HG02943 (cell line): ENCODE data around the gene SP2.

Source experiments
- ATAC-seq: cut with Tn5 transposase; IDR thresholded peaks from one replicate; pipeline ENCODE4 v1.9.1; 2021; ENCODE audit warnings: mild to moderate bottlenecking, low read depth, moderate library complexity; ENCODE audit not compliant: unreplicated experiment

SP2 gene

DNA sequence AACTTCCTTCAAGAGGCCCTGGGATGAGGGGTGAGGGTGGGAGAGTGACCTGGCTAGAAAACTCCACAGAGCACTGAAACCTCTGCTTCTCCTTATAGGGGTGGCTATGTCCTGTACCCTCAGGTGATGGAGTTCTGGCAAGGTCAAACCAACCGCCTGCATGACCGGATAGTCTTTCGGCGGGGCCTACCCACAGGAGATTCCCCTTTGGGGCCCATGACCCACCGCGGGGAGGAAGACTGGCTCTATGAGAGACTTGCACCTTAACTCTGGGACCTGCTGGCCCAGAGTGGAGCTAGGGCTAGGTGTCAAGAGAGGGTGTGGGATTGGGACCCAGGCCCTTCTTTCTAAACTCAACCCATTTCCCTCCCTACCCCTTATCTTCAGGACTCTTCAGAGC is 50.5 kb downstream of the SP2 start:
- ATAC-seq, result no peak

DNA sequence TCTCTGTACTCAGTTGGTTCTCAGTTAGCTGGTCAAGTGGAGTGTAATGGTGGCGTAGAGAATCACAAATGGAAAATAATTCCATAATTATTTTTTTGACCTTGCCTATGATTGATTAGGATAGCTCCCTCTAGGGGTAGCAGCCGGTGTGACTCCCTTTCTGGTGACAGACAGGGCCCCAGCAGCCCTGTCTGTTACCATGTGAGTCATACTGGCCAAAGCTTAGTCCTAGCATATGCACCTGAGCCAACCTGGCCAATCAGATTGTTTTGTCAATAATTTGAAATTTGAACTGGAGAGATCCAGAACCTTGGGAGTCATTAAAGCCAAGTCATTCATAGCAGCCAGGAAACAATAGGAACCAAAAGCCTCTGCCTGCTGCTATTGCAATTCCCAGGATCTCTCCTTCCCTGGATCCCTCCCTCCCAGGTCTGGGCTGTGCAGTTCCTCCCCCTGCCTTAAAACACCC is 50.9 kb downstream of the SP2 start:
- ATAC-seq, result no peak

DNA sequence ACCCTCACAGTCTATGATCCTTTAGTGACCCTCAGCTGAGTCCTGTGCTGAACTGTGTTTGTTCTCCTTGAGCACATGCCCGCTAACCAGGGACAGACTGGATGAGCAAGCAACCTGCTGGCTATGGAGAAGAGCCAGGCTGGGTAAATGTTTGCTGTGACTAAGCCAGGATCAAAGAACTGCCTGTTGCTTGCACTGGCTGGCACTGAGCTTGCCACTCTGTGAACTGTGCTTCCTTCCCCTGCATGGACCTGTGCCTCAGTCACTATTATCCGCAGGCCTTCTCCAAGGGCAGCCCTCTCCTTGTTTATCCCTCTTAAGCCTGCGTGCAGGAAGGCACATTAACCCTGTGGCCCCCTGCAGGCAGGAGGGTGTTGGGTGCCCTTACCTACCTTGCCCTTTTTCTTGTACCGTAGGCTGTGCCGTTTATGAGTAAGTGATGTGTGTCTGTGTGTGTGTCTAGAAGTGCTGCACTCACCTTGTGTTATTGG is 52.7 kb downstream of the SP2 start:
- ATAC-seq, result no peak

DNA sequence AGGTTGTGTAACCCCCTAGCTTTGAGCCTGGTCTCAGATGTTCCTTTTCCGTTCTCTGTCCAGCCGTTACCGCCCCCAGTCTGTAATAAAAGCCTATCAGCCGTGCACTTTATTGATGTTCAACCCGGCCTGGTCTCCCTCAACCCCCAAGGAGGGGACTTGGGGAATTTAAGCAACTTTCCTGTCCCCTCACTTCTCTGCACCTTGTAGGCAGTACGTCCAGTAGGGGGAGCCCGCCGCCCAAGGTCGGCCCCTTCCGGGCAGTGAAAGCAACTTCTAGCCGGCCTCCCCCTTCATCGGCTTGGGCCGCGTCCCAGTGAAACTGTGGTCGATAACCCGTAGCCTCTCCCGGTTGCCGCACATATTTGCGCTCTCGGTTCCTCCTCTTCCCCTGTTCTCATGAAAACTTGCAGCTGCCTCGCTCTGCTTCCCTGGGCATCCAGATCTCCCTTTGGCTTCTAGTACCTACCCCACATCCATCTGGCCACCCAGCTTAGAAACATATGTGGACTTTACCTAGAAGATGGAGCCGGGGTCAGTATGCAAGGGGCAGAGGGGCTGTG is 53.2 kb downstream of the SP2 start:
- no peak for ATAC-seq

DNA sequence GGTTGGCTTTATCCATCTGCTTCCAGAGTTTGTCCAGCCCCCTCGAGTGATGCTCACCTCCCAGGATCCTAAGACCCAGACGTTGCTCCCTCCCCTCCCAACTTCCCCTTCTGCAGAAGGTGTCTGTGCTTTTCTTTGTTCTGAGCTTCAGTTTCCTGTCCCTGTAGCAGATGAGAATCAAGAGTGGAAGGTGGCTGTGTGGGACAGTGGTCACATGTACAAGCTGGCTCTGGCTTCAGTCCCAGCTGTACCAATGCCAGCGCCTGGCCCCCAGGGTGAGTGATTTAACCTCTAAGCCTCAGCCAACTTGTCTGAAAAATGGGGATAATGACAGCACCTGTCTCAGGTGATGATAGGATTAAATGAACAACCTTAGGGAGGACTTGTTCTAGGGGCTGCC is 53.9 kb downstream of the SP2 start:
- no peak for ATAC-seq

DNA sequence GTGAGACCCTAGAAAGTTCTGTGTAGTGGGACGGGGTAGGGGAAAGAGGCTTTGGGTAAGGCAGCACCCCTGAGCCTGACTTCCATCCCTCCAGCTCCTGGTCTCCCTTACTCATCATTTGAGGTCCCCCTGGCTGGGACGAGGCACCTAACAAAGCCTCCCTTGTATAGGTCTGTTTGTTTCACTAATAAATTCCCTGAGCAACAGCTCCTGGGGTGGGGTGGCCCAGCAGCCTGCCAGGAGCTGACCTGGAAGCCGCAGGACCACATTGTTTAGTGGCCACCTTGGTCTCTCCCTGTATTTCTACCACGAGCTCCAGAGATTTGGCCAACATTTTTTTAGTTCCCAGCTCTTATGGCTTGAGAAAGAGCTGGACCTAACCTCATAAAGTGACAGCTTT is 54.4 kb downstream of the SP2 start:
- no peak for ATAC-seq

DNA sequence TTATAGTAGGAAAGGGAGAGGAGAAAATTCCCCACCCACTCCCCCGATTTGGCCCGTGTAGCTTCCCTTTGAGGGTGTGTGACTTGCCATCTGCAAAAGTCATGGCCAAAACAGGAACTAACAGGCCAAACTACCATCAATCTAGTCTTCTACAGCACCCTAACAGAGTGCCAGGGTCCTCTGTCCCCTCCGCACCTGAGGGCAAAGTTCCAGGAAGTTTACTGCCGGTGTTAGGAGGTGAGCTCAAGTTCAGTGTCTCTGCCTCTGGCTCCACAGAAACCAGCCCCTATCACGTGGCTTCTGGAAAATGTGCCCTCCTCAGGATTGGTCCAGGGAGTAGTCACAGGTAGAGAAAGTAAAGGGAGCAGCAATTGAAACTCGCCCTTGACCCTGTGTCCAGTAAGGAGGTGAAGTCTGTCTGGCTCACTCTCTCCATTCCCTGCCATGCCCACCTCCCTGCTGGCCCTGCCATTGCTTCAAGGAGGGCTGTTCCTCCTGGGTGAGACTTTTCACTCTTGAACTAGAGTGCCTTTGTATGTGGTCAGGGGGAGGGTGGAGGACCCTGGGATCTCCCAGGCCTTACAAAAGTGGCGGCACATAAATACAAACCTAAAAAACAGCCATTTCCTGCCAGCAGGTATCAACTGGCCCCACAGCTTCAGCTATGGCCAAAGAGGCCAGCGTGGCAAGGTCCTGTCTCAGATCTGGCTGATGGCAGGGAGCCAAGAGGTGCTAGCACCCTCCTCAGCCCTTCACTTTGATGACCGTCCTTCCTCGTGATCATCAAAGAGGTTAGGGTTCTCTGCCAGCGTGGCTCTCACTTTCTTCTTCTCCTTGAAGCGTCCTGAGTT is 56.4 kb downstream of the SP2 start:
- no peak for ATAC-seq

DNA sequence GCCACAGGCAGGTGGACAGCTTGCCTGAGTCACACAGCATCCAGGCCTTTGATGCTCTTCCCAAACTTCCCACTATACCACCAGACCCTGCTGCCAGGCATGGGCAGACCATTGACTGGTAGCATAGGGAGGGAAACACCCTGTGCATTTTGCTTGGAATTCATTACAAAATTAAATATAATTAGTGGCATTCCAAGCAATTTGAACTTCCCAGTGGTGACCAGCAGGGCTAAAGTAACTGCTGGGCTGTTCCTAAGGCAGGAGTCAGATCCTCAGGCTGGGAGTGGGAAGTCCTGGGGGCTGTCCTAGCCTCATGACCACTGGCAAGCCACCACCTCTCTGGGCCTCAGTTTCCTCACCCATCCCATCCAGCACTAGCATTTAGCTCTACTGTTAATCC is 57.9 kb downstream of the SP2 start:
- no peak for ATAC-seq

DNA sequence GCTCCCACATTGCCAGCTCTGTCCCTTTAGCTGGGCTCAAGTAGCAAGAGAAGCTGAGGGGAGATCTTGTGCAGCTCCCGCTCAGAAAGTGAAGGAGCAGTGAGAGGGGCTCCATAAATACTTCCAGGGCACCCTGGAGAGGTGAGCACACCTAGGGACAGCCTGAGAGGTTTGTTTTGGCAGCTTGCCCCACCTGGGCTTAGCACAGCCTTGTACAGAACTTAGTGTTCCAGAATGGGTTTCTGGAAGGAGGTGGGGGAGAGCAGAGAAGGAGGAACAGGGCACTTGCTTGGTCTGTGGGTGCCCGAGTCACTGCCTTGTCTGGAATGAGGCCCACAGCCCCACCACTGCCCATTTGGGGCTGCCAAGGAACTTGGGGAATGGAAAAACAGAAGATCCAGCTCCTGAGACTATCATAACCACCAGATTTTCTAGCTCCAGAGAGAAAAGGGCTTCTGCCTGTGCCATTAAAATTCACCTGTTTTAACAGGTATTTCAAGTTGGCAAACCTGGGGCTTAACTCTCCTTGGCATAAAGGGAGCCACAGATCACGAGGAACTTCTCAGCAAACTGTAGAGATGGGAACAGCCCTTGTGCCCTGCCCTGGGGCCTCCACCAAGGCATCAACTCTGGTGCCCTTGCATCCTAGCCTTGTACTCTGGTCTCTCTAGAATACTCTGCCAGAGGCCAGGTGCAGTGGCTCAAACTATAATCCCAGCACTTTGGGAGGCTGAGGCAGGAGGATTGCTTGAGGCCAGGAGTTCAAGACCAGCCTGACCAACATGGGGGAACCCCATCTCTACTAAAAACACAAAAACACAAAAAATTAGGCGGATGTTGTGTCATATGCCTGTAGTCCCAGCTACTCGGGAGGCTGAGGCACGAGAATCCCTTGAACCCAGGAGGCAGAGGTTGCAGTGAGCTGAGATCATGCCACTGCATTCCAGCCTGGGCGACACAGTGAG is 59.7 kb downstream of the SP2 start:
- ATAC-seq, result no peak

DNA sequence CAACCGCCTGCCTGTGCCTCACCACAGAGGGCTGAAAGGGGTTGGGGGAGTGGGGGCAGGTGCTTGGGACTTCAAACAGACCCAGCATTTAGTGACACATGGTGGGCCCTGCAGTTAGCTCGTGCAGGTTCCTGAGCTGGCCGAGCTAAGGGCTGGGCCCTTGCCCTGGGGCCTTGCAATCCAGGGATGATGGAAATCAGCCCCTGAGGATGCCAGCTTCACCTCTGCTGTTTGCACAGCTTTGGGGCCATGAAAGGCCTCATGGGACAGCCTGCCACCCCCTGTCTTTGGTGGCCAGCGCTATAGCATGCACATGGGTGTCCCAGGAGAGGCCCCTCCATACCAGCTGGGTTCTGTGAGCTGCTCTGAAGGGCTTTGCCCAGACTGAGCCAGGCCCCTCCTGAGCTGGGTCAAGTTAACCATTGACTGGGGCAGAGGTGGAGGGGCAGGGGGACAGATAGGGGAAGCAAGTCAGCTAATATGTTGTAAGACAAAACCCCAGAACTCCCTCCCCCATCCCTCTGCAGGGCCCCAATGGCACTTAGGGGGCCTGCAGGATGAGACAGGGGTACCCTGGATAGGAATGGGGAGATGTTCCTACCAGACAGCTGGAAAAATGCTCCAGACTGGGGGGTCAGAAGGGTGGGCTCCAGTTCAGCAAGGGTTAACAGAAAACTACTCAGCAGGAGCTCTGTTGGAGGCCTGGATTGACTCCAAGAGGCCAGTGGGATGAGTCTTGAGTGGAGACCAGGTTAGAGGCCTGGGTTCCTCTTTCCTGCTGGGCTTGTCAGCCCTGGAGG is 61.0 kb downstream of the SP2 start:
- ATAC-seq, result no peak

DNA sequence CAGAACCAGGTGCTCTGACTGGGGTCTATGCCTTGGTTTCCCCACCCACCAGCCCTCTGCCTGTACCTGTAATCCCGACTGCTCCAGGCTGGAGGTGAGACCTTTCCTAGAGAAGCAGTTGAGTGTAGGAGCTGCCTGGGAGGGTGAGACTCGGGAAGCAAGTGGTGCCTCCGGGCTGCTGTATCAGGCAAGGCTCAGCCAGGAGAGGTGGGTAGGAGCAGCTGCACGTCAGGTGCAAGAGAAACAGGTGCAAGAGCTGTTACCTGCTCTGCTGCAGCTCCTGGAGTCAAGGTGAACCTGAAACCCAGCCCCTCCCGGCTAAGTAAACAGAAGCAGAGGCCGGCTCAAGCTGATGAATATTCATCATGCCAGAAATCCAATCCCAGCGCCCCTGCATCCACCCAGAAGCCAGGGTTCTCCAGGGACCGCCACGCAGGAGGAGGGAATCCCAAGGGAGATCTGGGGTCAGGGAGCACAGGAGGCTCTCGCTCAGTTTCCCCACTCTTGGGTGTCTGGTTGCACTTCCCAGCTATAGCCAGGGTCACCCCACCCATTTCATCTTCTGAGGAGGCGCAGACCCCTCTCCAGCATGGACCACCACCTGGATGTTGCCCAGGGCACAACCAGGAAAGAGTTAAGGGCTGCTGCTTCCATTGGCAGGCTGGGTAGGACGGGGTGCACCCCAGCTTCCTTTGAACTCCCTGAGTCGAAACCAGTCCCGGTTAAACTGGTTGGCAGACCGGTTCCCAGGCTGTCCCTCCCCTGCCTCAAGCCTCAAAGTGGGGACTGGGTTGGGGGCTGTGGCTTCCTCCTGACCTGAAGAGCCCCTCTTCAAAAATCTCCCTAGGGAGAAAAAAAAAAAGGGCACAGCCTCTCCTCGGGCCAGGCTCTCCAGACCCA is 61.8 kb downstream of the SP2 start, which contains the start of gene PRR15L:
Gene PRR15L, minus strand, starts transcription at position 293 of the 900 bp plus-strand sequence. CDS start 4,649 bp downstream, outside the sequence.
- no peak for ATAC-seq

DNA sequence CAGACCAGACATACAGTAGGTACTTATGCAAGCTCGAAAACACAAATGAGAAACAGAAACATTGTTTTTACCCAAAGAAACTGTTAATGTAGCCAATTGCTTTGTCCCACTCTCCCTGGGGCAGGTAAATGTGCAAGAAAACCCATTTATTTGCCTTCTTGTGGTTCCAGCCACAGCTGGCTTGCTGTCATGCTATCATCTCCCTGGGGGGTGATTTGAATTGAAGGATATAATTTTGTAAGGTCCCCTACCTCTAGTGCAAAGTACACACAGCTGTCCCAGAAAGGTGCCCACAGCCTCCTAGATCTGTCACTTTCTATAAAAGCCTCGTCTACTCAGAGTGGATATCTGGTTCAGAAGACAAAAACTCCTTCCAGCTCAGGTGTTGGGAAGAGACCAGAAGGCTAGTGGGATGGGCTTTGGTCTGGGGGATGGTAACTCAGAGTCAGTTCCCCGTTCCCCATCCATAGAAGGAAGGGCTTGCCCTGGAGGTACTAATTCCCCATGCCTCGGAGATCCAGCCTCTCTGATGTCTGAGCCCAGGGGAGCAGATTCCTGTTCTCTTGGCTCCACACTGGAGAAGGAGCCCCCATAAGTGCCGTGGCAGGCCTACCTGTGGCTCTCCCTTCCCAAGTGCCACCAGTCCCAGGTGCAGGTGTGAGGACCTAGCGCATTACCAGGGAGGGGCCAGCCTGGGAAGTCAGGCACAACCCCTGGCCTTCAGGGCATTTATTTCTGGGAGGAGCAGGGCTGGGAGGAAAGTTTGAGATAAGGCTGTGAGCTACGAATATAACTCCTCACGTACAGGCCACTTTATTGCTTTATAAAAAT is 64.0 kb downstream of the SP2 start:
- no peak for ATAC-seq

DNA sequence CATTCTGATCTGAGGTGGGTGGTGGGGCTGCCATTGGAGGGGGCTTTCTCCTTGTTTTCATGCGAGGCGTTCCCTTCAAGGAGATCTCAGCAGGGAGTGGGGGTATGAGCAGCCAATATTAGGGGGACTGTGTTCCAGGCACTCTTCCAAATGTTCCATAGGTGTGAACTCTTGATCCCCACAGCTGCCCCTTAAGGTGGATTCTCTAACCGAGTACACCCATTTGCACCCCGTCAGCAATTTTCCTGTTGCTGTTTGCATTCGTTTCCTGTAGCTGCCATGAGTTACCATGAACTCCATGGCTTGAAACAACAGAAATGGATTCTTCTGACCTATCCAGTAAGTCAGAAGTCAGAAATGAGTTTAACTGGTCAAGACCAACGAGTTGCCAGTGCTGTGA is 65.4 kb downstream of the SP2 start:
- ATAC-seq, result no peak

DNA sequence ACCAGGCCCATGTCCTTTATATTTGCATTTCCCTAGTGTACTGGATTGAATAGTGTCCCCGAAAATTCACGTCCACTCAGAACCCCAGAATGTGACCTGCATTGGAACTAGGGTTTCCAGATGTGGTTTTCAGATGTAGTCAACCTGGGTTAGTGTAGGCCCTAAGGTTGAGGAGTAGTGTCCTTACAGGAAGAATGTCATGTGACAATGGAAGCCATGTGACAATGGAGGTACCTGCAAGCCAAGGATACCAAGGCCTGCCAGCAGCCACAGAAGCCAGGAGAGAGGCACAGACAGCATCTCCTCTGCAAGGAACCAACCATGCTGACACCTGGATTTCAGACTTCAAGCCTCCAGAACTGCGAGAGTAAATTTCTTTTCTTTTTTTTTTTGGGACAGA is 66.9 kb downstream of the SP2 start:
- ATAC-seq, result no peak

DNA sequence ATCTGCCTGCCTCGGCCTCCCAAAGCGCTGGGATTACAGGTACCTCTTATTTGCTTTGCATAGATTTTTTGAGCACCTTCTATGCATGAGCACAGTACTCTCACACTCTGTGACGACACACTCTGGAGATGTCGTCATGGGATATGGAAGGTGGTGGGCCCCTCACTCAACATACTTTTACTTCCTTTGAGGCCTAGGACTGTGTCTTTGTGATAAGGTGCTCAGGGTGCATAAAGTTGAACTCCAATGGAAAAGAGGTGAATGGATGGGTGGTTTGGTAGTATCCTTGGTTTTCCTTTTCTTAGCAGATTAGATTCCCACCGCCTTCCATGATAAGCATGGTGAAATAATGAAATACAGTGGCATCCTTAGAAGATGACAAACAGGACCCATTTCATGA is 68.8 kb downstream of the SP2 start:
- ATAC-seq, result no peak

DNA sequence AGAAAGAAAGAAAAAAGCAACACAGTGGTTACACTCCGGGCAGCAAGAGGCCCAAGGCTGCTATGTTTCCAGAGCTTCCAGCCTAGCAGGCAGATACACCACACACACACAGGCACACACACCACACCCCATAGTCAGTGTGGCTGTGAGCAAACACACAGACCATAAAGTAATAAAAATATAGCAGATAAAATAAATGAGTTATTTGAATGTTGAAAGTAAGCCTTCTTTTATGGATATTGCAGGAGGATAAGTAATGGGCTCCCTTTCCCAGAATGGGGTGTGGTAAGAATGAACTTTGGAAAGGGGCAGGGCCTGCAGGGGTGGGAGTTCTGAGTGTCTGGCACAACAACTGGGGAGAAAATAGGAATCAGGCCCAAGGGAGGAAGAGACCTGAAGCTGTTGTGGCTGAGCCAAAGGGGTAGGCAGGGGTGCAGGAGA is 70.1 kb downstream of the SP2 start:
- ATAC-seq, result no peak

DNA sequence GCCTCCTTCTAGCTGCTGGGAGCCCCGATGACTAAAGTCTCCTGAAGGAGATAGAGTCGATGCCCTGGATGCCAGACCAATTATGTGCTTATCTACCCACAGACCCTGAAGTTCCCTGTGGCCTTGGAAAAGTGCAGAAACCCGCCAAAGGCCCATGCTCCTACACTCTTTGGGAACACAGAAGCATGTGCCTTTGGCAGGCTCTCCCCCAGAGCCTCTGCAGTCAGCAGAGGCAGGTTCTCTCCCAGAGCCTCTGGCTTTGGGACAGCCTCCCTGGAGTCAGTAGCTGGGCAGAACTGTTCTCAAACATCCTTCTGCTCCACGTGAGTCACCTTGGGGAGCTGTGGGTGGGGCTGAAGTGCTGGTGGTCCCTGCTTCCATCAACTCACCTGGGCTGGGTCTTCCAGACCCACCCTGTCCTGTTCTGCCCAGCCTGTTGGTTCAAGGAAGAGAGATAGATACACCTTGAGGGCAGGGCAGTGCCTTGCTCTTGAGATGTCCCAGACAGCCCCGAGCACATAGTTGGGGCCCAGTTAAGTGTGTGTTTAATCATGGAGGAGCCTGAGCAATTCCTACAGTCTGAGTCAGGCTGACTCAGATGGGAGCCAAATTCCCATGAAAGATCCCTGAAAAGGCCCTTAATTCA is 71.7 kb downstream of the SP2 start:
- no peak for ATAC-seq

DNA sequence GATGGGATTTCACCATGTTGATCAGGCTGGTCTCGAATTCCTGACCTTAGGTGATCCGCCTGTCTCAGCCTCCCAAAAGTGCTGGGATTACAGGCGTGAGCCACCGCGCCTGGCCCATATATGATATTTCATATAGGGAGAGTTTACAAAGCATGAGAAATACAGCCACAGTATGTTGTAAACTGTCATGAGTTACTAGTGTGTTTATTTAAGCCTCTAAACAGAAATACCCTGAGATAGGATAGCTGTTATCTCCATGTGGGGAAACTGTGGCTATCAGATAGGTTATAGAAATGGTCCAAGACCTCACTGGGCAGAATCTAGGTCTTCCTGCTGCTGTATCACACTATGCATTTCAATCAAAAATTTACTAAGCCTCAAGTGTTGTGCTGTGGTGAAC is 72.8 kb downstream of the SP2 start:
- ATAC-seq, result no peak
